Calu3 (cell line): Measurements from ENCODE around the gene FOSB. TPM values are rescaled to one million over a fixed set of nuclear protein-coding genes. Genes with fewer than 3 reads are reported as not detected.
A peak's percentile ranks its signal among the peaks of the same experiment; 100 is the strongest.

Source experiments
- BruUV-seq: library from RNA; stranded (reverse); fragments of 400-500 nt; replicated peaks from 2 replicates; lab custom pipeline; 2021; lab: Mats Ljungman, UMichigan
- CTCF ChIA-PET: fragments of 300-600 bp; sonication (Branson Sonifier 250); formaldehyde crosslinking; loops from one replicate; lab custom pipeline; 2022; ENCODE audit warnings: antibody characterized with exemption; lab: Charles Lee
- DNase-seq: peaks from one replicate; pipeline ENCODE4 v3.0.0; 2022
- H3K27ac Mint-ChIP-seq: one replicate; pipeline ENCODE4 v1.8.0; 2022; ENCODE audit warnings: mixed read lengths; ENCODE audit not compliant: unreplicated experiment
- H3K27me3 Mint-ChIP-seq: one replicate; pipeline ENCODE4 v1.8.0; 2022; ENCODE audit warnings: mixed read lengths; ENCODE audit not compliant: unreplicated experiment
- H3K36me3 Mint-ChIP-seq: one replicate; pipeline ENCODE4 v1.8.0; 2022; ENCODE audit warnings: mild to moderate bottlenecking, moderate library complexity, mixed read lengths; ENCODE audit not compliant: insufficient read depth, unreplicated experiment
- H3K4me1 Mint-ChIP-seq: one replicate; pipeline ENCODE4 v1.8.0; 2022; ENCODE audit warnings: mild to moderate bottlenecking, low read depth, mixed read lengths; ENCODE audit not compliant: unreplicated experiment
- H3K4me3 Mint-ChIP-seq: one replicate; pipeline ENCODE4 v1.8.0; 2022; ENCODE audit warnings: mild to moderate bottlenecking, low read depth, moderate library complexity, mixed read lengths; ENCODE audit not compliant: unreplicated experiment
- H3K9me3 Mint-ChIP-seq: one replicate; pipeline ENCODE4 v1.8.0; 2022; ENCODE audit warnings: low read depth, mixed read lengths; ENCODE audit not compliant: unreplicated experiment
- intact Hi-C: fragments of 100-400 bp; cut with micrococcal nuclease; formaldehyde crosslinking; loops from one replicate; pipeline ENCODE4 v1.10.0; 2022; ENCODE audit not compliant: unreplicated experiment
- total RNA-seq: library from RNA; stranded (reverse); gene quantifications from 2 replicates; pipeline ENCODE4 v1.2.3, GENCODE V29; 2022
- TF ChIP-seq, protein P1 (sequence below): fragments of 200-600 bp; IDR thresholded peaks from one replicate; pipeline ENCODE4 v1.8.0; 2022; ENCODE audit warnings: antibody characterized with exemption; ENCODE audit not compliant: unreplicated experiment

FOSB gene
- total RNA-seq, 1 experiment from 2014 or later = 23.8 TPM

GRCh38 chr19:45512881-45513483, 45.2 kb downstream of the FOSB start:
- CTCF ChIA-PET = interaction anchor here (0.6 kb wide), 1 partner anchor 30 kb away, joined by 5 read pairs; no protein-coding TSS in a partner anchor

GRCh38 chr19:45514376-45515051, 46.7 kb downstream of the FOSB start:
- H3K27me3 Mint-ChIP-seq = no peaks in the 10 kb centered on the region
- CTCF ChIA-PET = interaction anchor here (1.0 to 1.2 kb wide), 2 partner anchors 44 to 127 kb away, joined by 3 read pairs; no protein-coding TSS in a partner anchor
- intact Hi-C loops = no loop called here
- H3K4me1 Mint-ChIP-seq = peaks cover 75% of the 10 kb centered on the region
- H3K27ac Mint-ChIP-seq = peak overlapping the region; percentile 80
- TF ChIP-seq, protein P1, sequence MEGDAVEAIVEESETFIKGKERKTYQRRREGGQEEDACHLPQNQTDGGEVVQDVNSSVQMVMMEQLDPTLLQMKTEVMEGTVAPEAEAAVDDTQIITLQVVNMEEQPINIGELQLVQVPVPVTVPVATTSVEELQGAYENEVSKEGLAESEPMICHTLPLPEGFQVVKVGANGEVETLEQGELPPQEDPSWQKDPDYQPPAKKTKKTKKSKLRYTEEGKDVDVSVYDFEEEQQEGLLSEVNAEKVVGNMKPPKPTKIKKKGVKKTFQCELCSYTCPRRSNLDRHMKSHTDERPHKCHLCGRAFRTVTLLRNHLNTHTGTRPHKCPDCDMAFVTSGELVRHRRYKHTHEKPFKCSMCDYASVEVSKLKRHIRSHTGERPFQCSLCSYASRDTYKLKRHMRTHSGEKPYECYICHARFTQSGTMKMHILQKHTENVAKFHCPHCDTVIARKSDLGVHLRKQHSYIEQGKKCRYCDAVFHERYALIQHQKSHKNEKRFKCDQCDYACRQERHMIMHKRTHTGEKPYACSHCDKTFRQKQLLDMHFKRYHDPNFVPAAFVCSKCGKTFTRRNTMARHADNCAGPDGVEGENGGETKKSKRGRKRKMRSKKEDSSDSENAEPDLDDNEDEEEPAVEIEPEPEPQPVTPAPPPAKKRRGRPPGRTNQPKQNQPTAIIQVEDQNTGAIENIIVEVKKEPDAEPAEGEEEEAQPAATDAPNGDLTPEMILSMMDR = no peak
- no peaks in the 10 kb centered on the region for H3K9me3 Mint-ChIP-seq
- H3K4me3 Mint-ChIP-seq = peak overlapping the region; percentile 59
- DNase-seq = peak; percentile 85
- no TSS peak for BruUV-seq
- H3K36me3 Mint-ChIP-seq = peaks cover 88% of the 10 kb centered on the region

More at GRCh38 chr19:45512881-45513483, 45.2 kb downstream of the FOSB start:
- H3K27me3 Mint-ChIP-seq = no peaks in the 10 kb centered on the region
- peak overlapping the region; percentile 43 for H3K4me3 Mint-ChIP-seq
- BruUV-seq = no TSS peak
- intact Hi-C loops = no loop called here
- peak overlapping the region; percentile 64 for H3K27ac Mint-ChIP-seq
- no peak for DNase-seq
- H3K4me1 Mint-ChIP-seq = peaks cover 72% of the 10 kb centered on the region
- TF ChIP-seq, protein P1 = no peak
- H3K36me3 Mint-ChIP-seq = peaks cover 88% of the 10 kb centered on the region
- H3K9me3 Mint-ChIP-seq = no peaks in the 10 kb centered on the region

- intact Hi-C loops = no loop called here
- no peaks in the 10 kb centered on the region for H3K27me3 Mint-ChIP-seq
- H3K36me3 Mint-ChIP-seq = peaks cover 88% of the 10 kb centered on the region
- peak overlapping the region; percentile 80 for H3K27ac Mint-ChIP-seq
- BruUV-seq = no TSS peak
- no peak for DNase-seq
- H3K4me1 Mint-ChIP-seq = peaks cover 71% of the 10 kb centered on the region
- CTCF ChIA-PET = interaction anchor here (0.8 to 1.2 kb wide), 3 partner anchors 43 to 126 kb away, joined by 3 to 7 read pairs (median 3); no protein-coding TSS in a partner anchor
- TF ChIP-seq, protein P1 = no peak
- H3K9me3 Mint-ChIP-seq = no peaks in the 10 kb centered on the region
- H3K4me3 Mint-ChIP-seq = peak overlapping the region; percentile 59
These were observed 47.4 kb downstream of the FOSB start for GRCh38 chr19:45515081-45515624.

- no peak for DNase-seq
- no TSS peak for BruUV-seq
- CTCF ChIA-PET = interaction anchor here (0.6 to 1.2 kb wide), 4 partner anchors 42 to 125 kb away, joined by 3 to 7 read pairs (median 4); no protein-coding TSS in a partner anchor
- Mint-ChIP-seq H3K9me3 (no peaks in the 10 kb centered on the region), H3K27me3 (no peaks in the 10 kb centered on the region), H3K36me3 (peaks cover 85% of the 10 kb centered on the region), H3K4me3 (peak overlapping the region; percentile 59), H3K4me1 (peaks cover 71% of the 10 kb centered on the region), H3K27ac (peak overlapping the region; percentile 80)
- intact Hi-C loops = no loop called here
- TF ChIP-seq, protein P1 = no peak
These were observed 48.1 kb downstream of the FOSB start for GRCh38 chr19:45515807-45516401.
